ENCODE data around the gene APLP2. TPM values are rescaled to one million over a fixed set of nuclear protein-coding genes. Genes with fewer than 3 reads are reported as not detected.

Gene APLP2
- total and polyA plus RNA-seq, 2 of the 13 experiments (the other 11 are each of a cell fraction or from before 2014, with no cell fraction given) = 315 to 594 TPM

- TF ChIP-seq ZNF615 (CRISPR knock-in tag; IDR thresholded peaks at IDR 0.05; ENCODE audit: borderline replicate concordance) = no peak
- no peak for TF ChIP-seq ZNF616 (CRISPR knock-in tag; IDR thresholded peaks at IDR 0.05; ENCODE audit: low read depth)
- TF ChIP-seq ZSCAN9 (CRISPR knock-in tag; IDR thresholded peaks at IDR 0.05; ENCODE audit: borderline replicate concordance) = peak; percentile 30; the same call in 1 of the 2 replicates
- TF ChIP-seq GATA4 (IDR thresholded peaks at IDR 0.05; ENCODE audit: borderline replicate concordance, low read depth) = peak; percentile 42; the same call in 1 of the 2 replicates
- TF ChIP-seq ZNF687 (CRISPR knock-in tag; IDR thresholded peaks at IDR 0.05) = peak; percentile 43; the same call in 1 of the 2 replicates
- TF ChIP-seq ZNF772 (CRISPR knock-in tag; IDR thresholded peaks at IDR 0.05) = no peak
- TF ChIP-seq ZNF788 (CRISPR knock-in tag; IDR thresholded peaks at IDR 0.05; ENCODE audit: borderline replicate concordance) = peak; percentile 46; the same call in 1 of the 2 replicates
- TF ChIP-seq RFXAP (CRISPR knock-in tag; IDR thresholded peaks at IDR 0.05; ENCODE audit: borderline replicate concordance) = 0 out of 2 replicates have a peak, but pooled peaks have one; percentile 44
- peak; percentile 79; the same call in 1 of the 2 replicates for TF ChIP-seq TARDBP (CRISPR knock-in tag; IDR thresholded peaks at IDR 0.05)
- peak; percentile 88 for TF ChIP-seq TFE3 (CRISPR knock-in tag; IDR thresholded peaks at IDR 0.05)
- no peak for TF ChIP-seq JDP2 (CRISPR knock-in tag; IDR thresholded peaks at IDR 0.05; ENCODE audit: borderline replicate concordance)
- 0 out of 2 replicates have a peak, but pooled peaks have one; percentile 34 for TF ChIP-seq ZNF292 (CRISPR knock-in tag; IDR thresholded peaks at IDR 0.05; ENCODE audit: borderline replicate concordance, low read depth)
- TF ChIP-seq IKZF1 (IDR thresholded peaks at IDR 0.05) = no peak
- no peak for TF ChIP-seq ZNF737 (CRISPR knock-in tag; IDR thresholded peaks at IDR 0.05; ENCODE audit: borderline replicate concordance)
- TF ChIP-seq BRCA1 (CRISPR knock-in tag; IDR thresholded peaks at IDR 0.05) = 0 out of 2 replicates have a peak, but pooled peaks have one; percentile 28
- TF ChIP-seq PHF20 (CRISPR knock-in tag; IDR thresholded peaks at IDR 0.05) = no peak
- TF ChIP-seq KLF11 (CRISPR knock-in tag; IDR thresholded peaks at IDR 0.05) = peak; percentile 81; the same call in 1 of the 2 replicates
- peak; percentile 49 for TF ChIP-seq GATAD1 (CRISPR knock-in tag; IDR thresholded peaks at IDR 0.05)
- TF ChIP-seq ATM (IDR thresholded peaks at IDR 0.05; ENCODE audit: borderline replicate concordance) = no peak
- 0 out of 2 replicates have a peak, but pooled peaks have one; percentile 62 for TF ChIP-seq DNMT3B (CRISPR knock-in tag; conservative IDR thresholded peaks at IDR 0.05)
- TF ChIP-seq ELF3 (CRISPR knock-in tag; IDR thresholded peaks at IDR 0.05) = peak; percentile 98
- TF ChIP-seq ZNF639 (CRISPR knock-in tag; conservative IDR thresholded peaks at IDR 0.05) = peak; percentile 57; the same call in 1 of the 2 replicates
- TF ChIP-seq SOX6 (IDR thresholded peaks at IDR 0.05) = no peak
- TF ChIP-seq SOX6 (CRISPR knock-in tag; IDR thresholded peaks at IDR 0.05) = peak; percentile 89
- TF ChIP-seq HHEX (CRISPR knock-in tag; IDR thresholded peaks at IDR 0.05) = 0 out of 2 replicates have a peak, but pooled peaks have one; percentile 34
- TF ChIP-seq ZNF567 (CRISPR knock-in tag; IDR thresholded peaks at IDR 0.05; ENCODE audit: borderline replicate concordance) = no peak
Measured at GRCh38 chr11:130144141-130144540, 74.4 kb downstream of the APLP2 start (continued).

All from HepG2 (cell line).